ENCODE results near the gene ABHD3.
"Not testable (repeated sequence)": the region's sequence is repeated elsewhere in the genome, so short reads cannot be mapped to it uniquely, and the experiment has no call there.

GRCh38 chr18:21707130-21707529 lies 2.6 kb upstream of the ABHD3 start:
- TF ChIP-seq CTCF (optimal IDR thresholded peaks at IDR 0.05 in 1 of 3, IDR thresholded peaks at IDR 0.05 in 1 of 3, conservative IDR thresholded peaks at IDR 0.05 in 1 of 3; ENCODE audit: extremely low read depth in 1 of 3, insufficient read depth in 2 of 3, low read length in 3 of 3); EZH2 (IDR thresholded peaks at IDR 0.05; ENCODE audit: low read length): not testable (repeated sequence)
